Measurements from ENCODE around the gene VCL. TPM values are rescaled to one million over a fixed set of nuclear protein-coding genes. Genes with fewer than 3 reads are reported as not detected.

VCL gene
- 54.6 and 143 TPM in 2 replicates for total RNA-seq

DNA sequence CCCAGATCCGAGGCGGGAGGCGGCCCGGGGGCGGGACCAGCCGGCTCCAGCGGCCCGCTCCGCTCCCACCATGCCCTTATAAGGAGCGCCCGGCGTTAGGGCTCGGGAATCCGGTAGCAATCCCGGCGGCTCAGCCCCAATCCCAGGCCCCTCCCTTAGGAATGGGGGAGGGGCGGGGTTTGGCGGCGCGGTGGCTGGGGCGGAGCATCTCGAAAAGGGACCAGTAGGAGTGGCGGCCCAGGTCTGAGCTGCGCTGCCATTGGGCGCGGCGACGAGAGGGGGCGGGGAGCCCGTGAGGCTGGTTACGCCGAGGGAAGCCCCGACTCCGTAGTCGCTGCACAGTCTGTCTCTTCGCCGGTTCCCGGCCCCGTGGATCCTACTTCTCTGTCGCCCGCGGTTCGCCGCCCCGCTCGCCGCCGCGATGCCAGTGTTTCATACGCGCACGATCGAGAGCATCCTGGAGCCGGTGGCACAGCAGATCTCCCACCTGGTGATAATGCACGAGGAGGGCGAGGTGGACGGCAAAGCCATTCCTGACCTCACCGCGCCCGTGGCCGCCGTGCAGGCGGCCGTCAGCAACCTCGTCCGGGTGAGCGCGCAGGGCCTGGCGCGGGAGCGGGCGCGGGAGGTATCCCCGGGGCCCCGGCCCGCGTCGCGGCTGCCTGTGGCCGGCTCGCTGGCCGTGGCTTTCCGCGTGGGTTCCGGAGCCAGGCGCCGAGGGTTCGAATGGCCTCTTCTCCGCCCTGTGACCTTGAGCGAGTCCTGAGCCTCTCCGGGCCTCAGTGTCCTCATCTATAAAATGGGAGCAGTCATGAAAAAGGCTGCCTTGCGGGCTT lies at the start of gene VCL:
Gene VCL (plus strand): TSS at position 330 of the 836 bp plus-strand sequence. CDS start 92 bp downstream, at position 422.

GRCh38 chr10:74150204-74150989 lies 152.5 kb downstream of the VCL start, which contains the start of gene AP3M1:
Gene AP3M1 (minus strand): TSS chr10:74150828. CDS start chr10:74138379, 12,449 bp downstream.

DNA sequence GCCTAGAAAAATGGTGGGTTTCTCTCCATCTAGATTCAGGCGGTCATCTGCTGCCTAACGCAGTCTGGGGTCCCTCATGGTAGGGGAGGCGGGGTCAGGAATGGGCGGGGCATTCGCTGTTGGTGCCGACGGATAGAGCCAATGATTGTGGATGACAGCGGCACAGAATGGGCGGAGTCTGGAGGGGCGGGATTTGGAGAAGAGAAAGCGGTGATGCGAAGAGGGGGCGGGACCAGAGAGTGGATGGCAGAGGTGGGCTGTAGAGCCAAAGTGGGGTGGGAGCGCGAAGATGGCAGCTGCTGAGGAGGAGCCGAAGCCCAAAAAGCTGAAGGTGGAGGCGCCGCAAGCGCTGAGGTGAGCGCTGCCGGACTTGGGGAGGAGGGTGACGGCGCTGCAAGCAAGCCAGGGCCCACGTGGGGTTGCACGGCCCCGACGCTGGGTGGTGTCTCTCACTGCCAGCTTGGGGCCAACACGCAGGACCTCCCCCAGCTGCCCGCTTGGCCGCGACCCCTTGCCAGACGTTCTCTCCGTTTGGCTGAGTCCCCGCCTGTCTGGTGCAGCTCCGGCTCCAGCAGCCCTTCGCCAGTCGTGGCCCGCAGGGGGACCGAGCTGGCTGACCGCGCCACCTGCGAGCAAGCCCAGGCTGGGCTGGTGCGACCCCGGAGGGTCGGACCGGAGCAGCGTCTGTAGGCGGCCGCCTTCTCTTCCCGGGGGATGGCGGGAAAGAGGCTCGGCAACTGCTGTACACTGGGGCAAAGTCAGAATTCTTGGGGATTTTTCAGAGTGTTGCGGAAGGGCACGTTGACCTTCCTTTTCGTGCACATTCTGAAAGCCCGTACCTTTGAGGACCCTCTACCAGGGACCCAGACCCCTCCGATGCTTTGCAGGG lies 153.3 kb downstream of the VCL start, which contains the start of gene ADK:
Gene ADK (plus strand): TSS at position 232 of the 889 bp plus-strand sequence. CDS start 58 bp downstream, at position 290.

Other genes starting within 250 kb of the VCL start
- 16.4 and 16.8 TPM in 2 replicates for gene CHCHD1, start 216.1 kb upstream of the VCL start, total RNA-seq
- 39.3 and 44.1 TPM in 2 replicates for gene ZSWIM8, start 212.5 kb upstream of the VCL start, total RNA-seq
- 6.6 and 7.0 TPM in 2 replicates for gene NDST2, start 186.5 kb upstream of the VCL start, total RNA-seq
- gene CAMK2G, start 123.6 kb upstream of the VCL start, total RNA-seq: 18.3 and 23.2 TPM in 2 replicates
- 72.9 and 837 TPM in 2 replicates for gene PLAU, start 87.0 kb upstream of the VCL start, total RNA-seq
- 23.0 and 23.4 TPM in 2 replicates for gene AP3M1, start 152.7 kb downstream of the VCL start, total RNA-seq
- 38.3 and 53.5 TPM in 2 replicates for gene ADK, start 153.1 kb downstream of the VCL start, total RNA-seq